ENCODE data around the gene PDE5A.
"Not testable (repeated sequence)": the region's sequence is repeated elsewhere in the genome, so short reads cannot be mapped to it uniquely, and the experiment has no call there.

PDE5A gene

DNA sequence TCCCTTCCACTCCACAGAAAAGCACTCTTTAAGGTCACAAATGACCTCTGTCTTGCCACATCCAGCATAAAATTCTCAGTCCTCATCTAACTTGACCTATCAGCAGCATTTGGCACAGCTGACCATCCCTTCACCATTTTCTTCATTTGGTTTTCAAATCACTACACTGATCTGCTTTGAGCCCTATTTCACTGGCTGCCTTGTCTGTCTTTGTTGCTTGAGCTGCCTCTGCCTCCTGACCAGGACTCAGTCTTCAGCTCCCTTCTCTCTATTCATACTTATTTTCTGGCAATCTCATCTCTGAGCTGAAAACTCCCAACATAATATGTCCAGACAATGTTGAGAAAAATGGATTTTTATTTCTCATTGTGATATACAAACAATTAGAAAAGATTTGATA lies 27.7 kb upstream of the PDE5A start:
- no peaks in the 10 kb centered on the region for H3K36me3 Mint-ChIP-seq

GRCh38 chr4:119655111-119655837 lies 26.7 kb upstream of the PDE5A start:
- no peaks in the 10 kb centered on the region for H3K4me1 Mint-ChIP-seq (ENCODE audit: low read depth)
- H3K4me3 Mint-ChIP-seq: no peak overlapping the region
- no peaks in the 10 kb centered on the region for H3K27me3 Mint-ChIP-seq
- no peak overlapping the region for H3K27ac Mint-ChIP-seq
- H3K9me3 Mint-ChIP-seq (ENCODE audit: low read depth): no peaks in the 10 kb centered on the region
- H3K36me3 Mint-ChIP-seq: no peaks in the 10 kb centered on the region

More for the DNA sequence above, 27.7 kb upstream of the PDE5A start:
- Mint-ChIP-seq H3K27ac (no peak overlapping the region), H3K4me1 (ENCODE audit: low read depth) (no peaks in the 10 kb centered on the region), H3K4me3 (no peak overlapping the region), H3K27me3 (peaks cover 5% of the 10 kb centered on the region), H3K9me3 (ENCODE audit: low read depth) (no peaks in the 10 kb centered on the region)

- H3K4me1 Mint-ChIP-seq (ENCODE audit: low read depth): no peaks in the 10 kb centered on the region
- H3K9me3 Mint-ChIP-seq (ENCODE audit: low read depth): no peaks in the 10 kb centered on the region
- H3K27ac Mint-ChIP-seq: no peak overlapping the region
- peaks cover 3% of the 10 kb centered on the region for H3K27me3 Mint-ChIP-seq
- no peak overlapping the region for H3K4me3 Mint-ChIP-seq
- H3K36me3 Mint-ChIP-seq: no peaks in the 10 kb centered on the region
Measured at GRCh38 chr4:119653990-119654389, 25.4 kb upstream of the PDE5A start.

GRCh38 chr4:119652998-119653397 lies 24.4 kb upstream of the PDE5A start:
- Mint-ChIP-seq H3K27me3 (peaks cover 9% of the 10 kb centered on the region), H3K9me3 (ENCODE audit: low read depth) (no peaks in the 10 kb centered on the region), H3K4me1 (ENCODE audit: low read depth) (no peaks in the 10 kb centered on the region), H3K27ac (no peak overlapping the region), H3K4me3 (no peak overlapping the region), H3K36me3 (no peaks in the 10 kb centered on the region)

- no peaks in the 10 kb centered on the region for H3K9me3 Mint-ChIP-seq (ENCODE audit: low read depth)
- no peaks in the 10 kb centered on the region for H3K36me3 Mint-ChIP-seq
- H3K4me1 Mint-ChIP-seq (ENCODE audit: low read depth): peaks cover 2% of the 10 kb centered on the region
- H3K27ac Mint-ChIP-seq: no peak overlapping the region
- no peak overlapping the region for H3K4me3 Mint-ChIP-seq
- H3K27me3 Mint-ChIP-seq: peaks cover 13% of the 10 kb centered on the region
Measured at GRCh38 chr4:119648398-119648797, 19.8 kb upstream of the PDE5A start.

DNA sequence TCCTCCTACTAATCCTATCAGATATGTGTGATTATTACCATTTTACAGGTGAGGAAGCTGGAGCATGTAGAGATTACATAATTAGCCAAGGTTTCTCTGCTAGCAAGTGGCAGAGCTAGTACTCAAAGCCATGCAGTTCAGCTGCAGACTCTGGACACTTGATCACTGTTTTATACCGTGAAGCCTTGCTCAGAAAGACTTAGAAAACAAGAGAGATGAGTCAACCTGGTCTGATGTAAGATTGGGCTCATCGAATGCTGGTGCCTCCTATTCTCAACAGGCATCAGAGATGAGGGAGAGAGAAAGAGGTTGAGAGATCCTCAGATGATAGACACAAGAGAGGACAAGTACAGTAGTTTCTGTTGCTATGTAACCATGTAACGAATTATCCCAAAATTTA lies 19.0 kb upstream of the PDE5A start:
- Mint-ChIP-seq H3K4me3 (no peak overlapping the region), H3K36me3 (no peaks in the 10 kb centered on the region), H3K27me3 (peaks cover 13% of the 10 kb centered on the region), H3K4me1 (ENCODE audit: low read depth) (peaks cover 2% of the 10 kb centered on the region), H3K9me3 (ENCODE audit: low read depth) (no peaks in the 10 kb centered on the region), H3K27ac (no peak overlapping the region)

- no peaks in the 10 kb centered on the region for H3K36me3 Mint-ChIP-seq
- peaks cover 13% of the 10 kb centered on the region for H3K27me3 Mint-ChIP-seq
- H3K9me3 Mint-ChIP-seq (ENCODE audit: low read depth): no peaks in the 10 kb centered on the region
- H3K4me3 Mint-ChIP-seq: no peak overlapping the region
- peaks cover 2% of the 10 kb centered on the region for H3K4me1 Mint-ChIP-seq (ENCODE audit: low read depth)
- no peak overlapping the region for H3K27ac Mint-ChIP-seq
Measured at GRCh38 chr4:119646347-119647071, 17.9 kb upstream of the PDE5A start.

DNA sequence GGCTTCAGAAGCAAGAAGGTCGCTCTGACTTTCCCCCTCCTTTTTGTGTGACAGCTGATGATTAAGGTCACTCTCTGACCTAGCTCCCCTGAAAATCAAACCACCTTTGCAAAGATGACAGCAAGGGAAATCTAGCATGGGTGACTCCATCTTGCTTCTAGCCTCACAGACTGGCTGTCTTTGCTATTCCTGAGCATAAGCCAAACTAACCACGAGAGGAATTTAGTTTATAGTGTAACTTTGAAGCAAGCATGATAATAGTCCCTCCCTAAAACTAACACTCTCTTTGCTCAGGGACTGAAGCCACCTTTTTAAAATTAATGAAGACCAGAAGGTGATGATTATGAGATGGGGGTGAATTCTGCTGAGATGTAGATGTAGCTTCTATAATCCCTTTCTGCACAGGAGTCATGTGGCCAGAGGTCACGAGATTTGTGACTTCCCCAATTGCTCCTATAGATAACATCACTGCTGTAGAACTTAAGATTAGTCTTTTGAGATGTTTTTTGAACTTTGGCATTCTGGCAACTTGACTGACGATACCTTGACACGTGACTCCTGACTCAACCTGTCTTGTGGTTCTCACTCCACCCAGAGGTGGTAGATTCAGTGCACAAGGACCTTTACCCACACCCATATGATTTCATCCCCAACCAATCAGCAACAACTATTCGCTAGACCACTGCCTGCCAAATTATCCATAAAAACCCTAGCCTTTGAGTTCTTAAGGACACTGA lies 14.9 kb upstream of the PDE5A start:
- no peak overlapping the region for H3K27ac Mint-ChIP-seq
- H3K9me3 Mint-ChIP-seq (ENCODE audit: low read depth): no peaks in the 10 kb centered on the region
- peaks cover 2% of the 10 kb centered on the region for H3K4me1 Mint-ChIP-seq (ENCODE audit: low read depth)
- no peaks in the 10 kb centered on the region for H3K36me3 Mint-ChIP-seq
- peaks cover 10% of the 10 kb centered on the region for H3K27me3 Mint-ChIP-seq
- H3K4me3 Mint-ChIP-seq: no peak overlapping the region

DNA sequence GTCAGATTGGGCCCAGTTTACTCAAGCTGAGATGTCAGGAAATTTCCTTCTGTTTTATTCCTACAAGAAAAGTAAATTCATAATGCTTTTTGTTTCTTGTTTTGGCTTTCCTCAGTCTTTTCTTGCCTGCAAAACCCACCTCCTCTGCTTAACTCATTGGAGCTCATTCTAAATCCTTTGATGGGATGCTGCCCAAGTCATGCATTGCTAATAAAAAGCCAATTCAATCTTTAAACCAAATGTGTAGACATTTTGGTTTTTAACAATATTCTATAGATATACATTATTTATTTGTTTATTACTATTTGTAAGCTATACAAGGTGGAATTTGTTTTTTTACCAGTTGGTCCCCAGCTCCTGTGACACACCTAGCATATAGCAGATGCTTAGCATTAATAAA lies 13.2 kb upstream of the PDE5A start:
- H3K4me3 Mint-ChIP-seq: no peak overlapping the region
- H3K27me3 Mint-ChIP-seq: peaks cover 2% of the 10 kb centered on the region
- no peaks in the 10 kb centered on the region for H3K9me3 Mint-ChIP-seq (ENCODE audit: low read depth)
- no peaks in the 10 kb centered on the region for H3K36me3 Mint-ChIP-seq
- no peak overlapping the region for H3K27ac Mint-ChIP-seq
- peaks cover 2% of the 10 kb centered on the region for H3K4me1 Mint-ChIP-seq (ENCODE audit: low read depth)

DNA sequence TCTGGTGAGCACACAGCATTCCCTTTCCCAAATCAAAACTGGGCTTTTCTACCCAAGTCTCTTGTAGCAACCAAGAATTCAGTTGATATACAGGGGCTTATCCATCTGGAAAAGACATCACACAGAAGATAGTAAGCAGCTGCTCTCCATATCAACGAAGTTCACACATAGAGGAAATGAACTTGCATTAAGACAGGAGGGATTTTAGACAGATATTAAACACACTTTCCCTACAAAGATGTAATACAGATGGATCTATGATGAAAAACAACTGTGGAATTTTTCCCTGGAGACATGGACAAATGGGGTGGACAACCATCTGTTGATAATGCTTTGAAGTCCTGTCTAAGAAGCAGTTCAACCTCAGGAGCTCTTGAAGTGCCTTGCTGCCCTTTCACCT lies 9.8 kb upstream of the PDE5A start:
- H3K27me3 Mint-ChIP-seq: peaks cover 4% of the 10 kb centered on the region
- H3K4me1 Mint-ChIP-seq (ENCODE audit: low read depth): no peaks in the 10 kb centered on the region
- no peak overlapping the region for H3K27ac Mint-ChIP-seq
- H3K4me3 Mint-ChIP-seq: no peak overlapping the region
- H3K9me3 Mint-ChIP-seq (ENCODE audit: low read depth): no peaks in the 10 kb centered on the region
- H3K36me3 Mint-ChIP-seq: no peaks in the 10 kb centered on the region

DNA sequence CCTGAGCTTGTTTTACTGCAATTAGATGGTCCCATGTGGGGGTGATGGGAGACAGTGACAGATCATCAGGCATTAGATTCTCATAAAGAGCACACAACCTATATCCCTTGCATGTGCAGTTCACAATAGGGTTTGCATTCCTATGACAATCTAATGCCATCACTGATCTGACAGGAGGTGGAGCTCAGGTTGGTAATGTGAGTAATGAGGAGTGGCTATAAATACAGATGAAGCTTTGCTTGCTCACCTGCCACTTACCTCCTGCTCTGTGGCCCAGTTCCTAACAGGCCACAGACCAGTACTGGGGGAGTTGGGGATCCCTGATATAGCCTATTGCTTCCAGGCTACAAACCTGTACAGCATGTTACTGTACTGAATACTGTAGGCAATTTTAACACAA lies 8.2 kb upstream of the PDE5A start:
- H3K36me3 Mint-ChIP-seq; H3K9me3 Mint-ChIP-seq (ENCODE audit: low read depth); H3K27ac Mint-ChIP-seq; H3K27me3 Mint-ChIP-seq; H3K4me3 Mint-ChIP-seq; H3K4me1 Mint-ChIP-seq (ENCODE audit: low read depth): not testable (repeated sequence)

- Mint-ChIP-seq H3K27me3 (peaks cover 5% of the 10 kb centered on the region), H3K4me3 (no peak overlapping the region), H3K36me3 (no peaks in the 10 kb centered on the region), H3K9me3 (ENCODE audit: low read depth) (no peaks in the 10 kb centered on the region), H3K4me1 (ENCODE audit: low read depth) (peaks cover 11% of the 10 kb centered on the region), H3K27ac (no peak overlapping the region)
Measured at GRCh38 chr4:119632216-119632615, 3.6 kb upstream of the PDE5A start.

DNA sequence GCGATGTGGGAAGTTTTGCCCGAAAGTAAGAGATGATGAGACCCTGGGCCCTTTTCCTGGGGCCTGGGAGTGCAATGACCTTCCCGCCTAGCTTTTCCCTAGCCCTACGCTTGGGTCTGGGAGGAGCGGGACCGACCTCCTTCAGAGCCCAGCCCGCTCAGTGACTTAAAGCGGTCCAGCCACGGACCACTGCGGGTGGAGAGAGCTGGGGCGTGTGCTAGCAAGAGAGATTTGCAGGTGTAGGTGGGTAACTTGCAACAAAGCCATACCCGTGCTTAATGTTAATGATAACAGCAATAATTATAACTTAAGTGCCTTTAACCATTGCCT lies 503 bp upstream of the PDE5A start:
- Mint-ChIP-seq H3K9me3 (ENCODE audit: low read depth) (no peaks in the 10 kb centered on the region), H3K27me3 (peaks cover 5% of the 10 kb centered on the region), H3K27ac (no peak overlapping the region), H3K4me3 (peak overlapping the region; percentile 86), H3K36me3 (no peaks in the 10 kb centered on the region), H3K4me1 (ENCODE audit: low read depth) (peaks cover 17% of the 10 kb centered on the region)

- peak overlapping the region; percentile 90 for H3K4me3 Mint-ChIP-seq
- no peaks in the 10 kb centered on the region for H3K36me3 Mint-ChIP-seq
- H3K27me3 Mint-ChIP-seq: peaks cover 6% of the 10 kb centered on the region
- H3K9me3 Mint-ChIP-seq (ENCODE audit: low read depth): no peaks in the 10 kb centered on the region
- no peak overlapping the region for H3K27ac Mint-ChIP-seq
- peaks cover 17% of the 10 kb centered on the region for H3K4me1 Mint-ChIP-seq (ENCODE audit: low read depth)
Measured at GRCh38 chr4:119627267-119628255, 1.0 kb downstream of the PDE5A start.
